CD14-positive monocyte (primary cell): ENCODE measurements around the gene DPYD. TPM values are rescaled to one million over a fixed set of nuclear protein-coding genes. Genes with fewer than 3 reads are reported as not detected.

ENCODE experiments used
- DNase-seq, 3 donors: peaks; one replicate each; pipeline ENCODE4 v3.0.0-alpha.2; 2011 to 2022
- H2AFZ ChIP-seq: 2 replicates; pipeline ENCODE4 v1.6.0; 2012; ENCODE audit warnings: mild to moderate bottlenecking, low read depth, low read length, inconsistent platforms; ENCODE audit not compliant: insufficient read depth, poor library complexity, severe bottlenecking
- H3K27ac ChIP-seq, 2 donors: 1 replicate in 1 of 2; 2 replicates in 1 of 2; pipeline ENCODE4 v1.5.1; 2012 to 2013; ENCODE audit warnings: low read length in 2 of 2, control low read depth in 1 of 2, inconsistent platforms in 1 of 2, low read depth in 1 of 2, mild to moderate bottlenecking in 1 of 2
- H3K27me3 ChIP-seq, 2 donors: one replicate each; pipeline versions ENCODE4 v1.6.0 to v1.6.1; 2011 to 2013; ENCODE audit warnings: low read length in 2 of 2; ENCODE audit not compliant: control insufficient read depth in 2 of 2, insufficient read depth in 2 of 2
- H3K36me3 ChIP-seq, 2 donors: replicated peaks in 1 of 2; 1 replicate in 1 of 2; 2 replicates in 1 of 2; pipeline versions ENCODE4 v1.5.1 to v1.6.1; 2012 to 2013; ENCODE audit warnings: low read length in 2 of 2, control low read depth in 1 of 2, inconsistent platforms in 1 of 2, mild to moderate bottlenecking in 1 of 2; ENCODE audit not compliant: insufficient read depth in 2 of 2, control insufficient read depth in 1 of 2
- H3K4me1 ChIP-seq, 2 donors: 1 replicate in 1 of 2; 2 replicates in 1 of 2; pipeline versions ENCODE4 v1.5.1 to v1.6.1; 2012 to 2013; ENCODE audit warnings: low read length in 2 of 2, control low read depth in 1 of 2, inconsistent platforms in 1 of 2, mild to moderate bottlenecking in 1 of 2, moderate library complexity in 1 of 2; ENCODE audit not compliant: insufficient read depth in 2 of 2, control insufficient read depth in 1 of 2
- H3K4me2 ChIP-seq: replicated peaks from 2 replicates; pipeline ENCODE3; 2012; ENCODE audit warnings: low read length, moderate library complexity, mild to moderate bottlenecking; ENCODE audit not compliant: poor library complexity, severe bottlenecking; ENCODE audit errors: extremely low read depth
- H3K4me3 ChIP-seq, 3 experiments: fragments of 200-600 bp in 1 of 3; sonication (generic) in 1 of 3; replicated peaks in 1 of 3; 1 replicate in 2 of 3; 2 replicates in 1 of 3; pipeline ENCODE4 v1.5.1; 2011 to 2013; ENCODE audit warnings: low read length in 3 of 3, mild to moderate bottlenecking in 3 of 3, control low read depth in 2 of 3, low read depth in 2 of 3, inconsistent platforms in 1 of 3, moderate library complexity in 1 of 3
- H3K79me2 ChIP-seq: 2 replicates; pipeline ENCODE4 v1.6.0; 2012; ENCODE audit warnings: mild to moderate bottlenecking, control low read depth, inconsistent platforms, low read length, moderate library complexity; ENCODE audit not compliant: insufficient read depth
- H3K9ac ChIP-seq: 2 replicates; pipeline ENCODE4 v1.6.0; 2017; ENCODE audit warnings: low read length, mild to moderate bottlenecking; ENCODE audit not compliant: insufficient read depth, poor library complexity, severe bottlenecking
- H3K9me3 ChIP-seq, 2 donors: replicated peaks in 1 of 2; 1 replicate in 1 of 2; 2 replicates in 1 of 2; pipeline versions ENCODE4 v1.5.1 to v1.6.1; 2012 to 2013; ENCODE audit warnings: low read length in 2 of 2, control low read depth in 1 of 2; ENCODE audit not compliant: control insufficient read depth in 1 of 2, insufficient read depth in 1 of 2
- H4K20me1 ChIP-seq: 2 replicates; pipeline ENCODE4 v1.6.0; 2012; ENCODE audit warnings: mild to moderate bottlenecking, low read length, control low read depth, moderate library complexity; ENCODE audit not compliant: insufficient read depth
- H3K27ac Mint-ChIP-seq, 7 donors: one replicate each; pipeline ENCODE4 v1.8.0; 2020; ENCODE audit warnings: mild to moderate bottlenecking in 7 of 7, mixed read lengths in 7 of 7, moderate library complexity in 6 of 7, inconsistent platforms in 2 of 7
- H3K27me3 Mint-ChIP-seq, 3 donors: one replicate each; pipeline ENCODE4 v1.8.0; 2021 to 2022; ENCODE audit warnings: low read depth in 3 of 3, mild to moderate bottlenecking in 3 of 3, mixed read lengths in 3 of 3, moderate library complexity in 3 of 3, inconsistent platforms in 1 of 3
- H3K36me3 Mint-ChIP-seq, 2 donors: one replicate each; pipeline ENCODE4 v1.8.0; 2020; ENCODE audit warnings: mixed read lengths in 2 of 2, inconsistent platforms in 1 of 2, mild to moderate bottlenecking in 1 of 2
- H3K4me1 Mint-ChIP-seq: one replicate; pipeline ENCODE4 v1.8.0; 2020; ENCODE audit warnings: mild to moderate bottlenecking, mixed read lengths
- H3K4me3 Mint-ChIP-seq, 2 donors: one replicate each; pipeline ENCODE4 v1.8.0; 2020; ENCODE audit warnings: mild to moderate bottlenecking in 2 of 2, mixed read lengths in 2 of 2, moderate library complexity in 1 of 2
- H3K9me3 Mint-ChIP-seq, 7 donors: one replicate each; pipeline ENCODE4 v1.8.0; 2020 to 2022; ENCODE audit warnings: mixed read lengths in 7 of 7, mild to moderate bottlenecking in 6 of 7, moderate library complexity in 6 of 7, inconsistent platforms in 2 of 7
- WGBS: methylation state at CpG from one replicate; pipeline ENCODE4 v1.1.5; 2013; ENCODE audit warnings: missing lambda C conversion rate; ENCODE audit not compliant: insufficient coverage; 5-methylcytosine and 5-hydroxymethylcytosine counted together
- intact Hi-C, 2 donors: fragments of 100-400 bp; cut with micrococcal nuclease; formaldehyde crosslinking; loops; one replicate each; pipeline versions ENCODE4 v1.15.0 to v1.15.1; 2023
- polyA plus RNA-seq, 3 donors: library from polyadenylated mRNA; depleted of rRNA in 1 of 3; unstranded in 2 of 3; stranded (reverse) in 1 of 3; fragments of 300-500 nt in 2 of 3; fragments of >200 nt in 1 of 3; fragmentation: Illumina TruSeq in 2 of 3; gene quantifications; 1 replicate in 2 of 3; 2 replicates in 1 of 3; pipeline ENCODE4 v1.2.3, GENCODE V29; 2012 to 2021
- TF ChIP-seq, protein P1 (sequence below): fragments of 200-600 bp; IDR thresholded peaks from one replicate; pipeline ENCODE4 v1.8.0; 2022; ENCODE audit warnings: antibody characterized with exemption, mild to moderate bottlenecking

The DPYD gene
- polyA plus RNA-seq, 3 donors = 87.6 to 171 (median 144) TPM

DNA sequence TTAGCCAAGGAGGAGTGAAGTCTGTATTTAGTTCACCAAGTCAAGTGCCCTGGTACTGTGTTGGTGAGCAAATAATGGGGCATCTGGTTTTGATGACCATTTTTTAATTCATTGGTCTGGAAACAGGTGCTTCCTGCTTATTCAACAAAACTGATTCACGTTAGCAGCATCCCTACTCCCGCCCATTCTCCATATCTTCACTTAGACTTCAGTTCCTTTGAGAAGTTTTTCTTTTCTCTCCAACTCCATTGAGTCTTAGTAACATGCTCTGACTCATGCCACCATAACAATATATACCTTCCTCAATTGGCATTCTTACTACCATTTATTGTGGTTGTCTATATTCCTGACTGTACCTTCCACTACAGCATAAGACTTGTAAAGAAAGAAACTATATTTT is 468.9 kb downstream of the DPYD start:
- Histone ChIP-seq H3K9me3 (no peaks in the 10 kb centered on the region), H3K79me2 (no peaks in the 10 kb centered on the region), H3K36me3 (peaks cover 20 to 39% of the 10 kb centered on the region in 2 donors), H3K4me1 (no peaks in the 10 kb centered on the region), H3K4me2 (no peak overlapping the region), H4K20me1 (peaks cover 74% of the 10 kb centered on the region), H3K9ac (no peak overlapping the region), H2AFZ (no peak overlapping the region), H3K4me3 (no peak overlapping the region), H3K27ac (peak overlapping the region in 1 of 2 donors; percentile 34), H3K27me3 (no peaks in the 10 kb centered on the region)
- H3K27ac Mint-ChIP-seq = peak overlapping the region in 3 of 7 donors; percentile 4 to 61 (median 26)
- H3K36me3 Mint-ChIP-seq = peaks cover 28 to 48% of the 10 kb centered on the region in 2 donors
- no peak overlapping the region for H3K4me3 Mint-ChIP-seq
- TF ChIP-seq, protein P1, sequence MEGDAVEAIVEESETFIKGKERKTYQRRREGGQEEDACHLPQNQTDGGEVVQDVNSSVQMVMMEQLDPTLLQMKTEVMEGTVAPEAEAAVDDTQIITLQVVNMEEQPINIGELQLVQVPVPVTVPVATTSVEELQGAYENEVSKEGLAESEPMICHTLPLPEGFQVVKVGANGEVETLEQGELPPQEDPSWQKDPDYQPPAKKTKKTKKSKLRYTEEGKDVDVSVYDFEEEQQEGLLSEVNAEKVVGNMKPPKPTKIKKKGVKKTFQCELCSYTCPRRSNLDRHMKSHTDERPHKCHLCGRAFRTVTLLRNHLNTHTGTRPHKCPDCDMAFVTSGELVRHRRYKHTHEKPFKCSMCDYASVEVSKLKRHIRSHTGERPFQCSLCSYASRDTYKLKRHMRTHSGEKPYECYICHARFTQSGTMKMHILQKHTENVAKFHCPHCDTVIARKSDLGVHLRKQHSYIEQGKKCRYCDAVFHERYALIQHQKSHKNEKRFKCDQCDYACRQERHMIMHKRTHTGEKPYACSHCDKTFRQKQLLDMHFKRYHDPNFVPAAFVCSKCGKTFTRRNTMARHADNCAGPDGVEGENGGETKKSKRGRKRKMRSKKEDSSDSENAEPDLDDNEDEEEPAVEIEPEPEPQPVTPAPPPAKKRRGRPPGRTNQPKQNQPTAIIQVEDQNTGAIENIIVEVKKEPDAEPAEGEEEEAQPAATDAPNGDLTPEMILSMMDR = no peak
- no peak for DNase-seq
- no peaks in the 10 kb centered on the region for H3K9me3 Mint-ChIP-seq
- WGBS = 100% methylated on average over 1 of the region's 2 CpGs
- no peaks in the 10 kb centered on the region for H3K27me3 Mint-ChIP-seq
- intact Hi-C loops = no loop called here
- peaks cover 13% of the 10 kb centered on the region for H3K4me1 Mint-ChIP-seq

DNA sequence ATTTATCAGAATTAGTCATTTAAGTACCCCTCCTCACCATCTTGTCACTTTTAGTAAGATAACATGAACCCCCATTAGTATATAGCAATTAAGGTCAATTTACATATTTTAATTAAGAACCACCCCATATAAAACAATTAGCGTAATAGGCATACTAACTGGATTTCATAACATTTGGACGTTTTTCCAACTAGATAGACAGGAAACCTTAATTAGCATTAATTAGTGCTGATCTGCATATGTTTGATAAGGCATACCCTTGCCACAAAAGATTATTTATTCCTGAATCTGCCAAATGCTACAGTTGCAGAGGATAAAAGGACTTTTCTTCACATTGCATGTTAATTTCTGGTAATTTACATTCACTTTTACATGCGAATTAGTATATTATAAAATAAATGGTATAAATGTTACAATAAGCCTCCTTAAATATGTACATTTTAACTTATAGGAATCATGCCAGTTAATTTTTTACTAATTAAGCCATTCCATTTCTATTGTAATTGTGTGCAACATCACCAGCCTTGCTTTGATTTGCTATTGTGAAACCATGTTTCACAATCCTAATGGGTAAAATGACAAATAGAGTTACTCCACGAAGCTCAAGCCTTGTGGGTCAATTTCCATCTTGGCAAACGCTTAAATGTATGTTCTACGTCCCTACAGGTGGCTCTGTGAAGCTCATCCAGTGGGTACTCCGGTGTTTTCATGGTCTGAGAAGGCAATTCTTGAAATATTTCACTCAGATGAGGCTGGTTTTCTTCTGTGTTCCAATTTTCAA is 469.6 kb downstream of the DPYD start:
- TF ChIP-seq, protein P1 = no peak
- H4K20me1 ChIP-seq = peaks cover 74% of the 10 kb centered on the region
- H3K4me1 Mint-ChIP-seq = peaks cover 13% of the 10 kb centered on the region
- no peaks in the 10 kb centered on the region for H3K79me2 ChIP-seq
- H3K9me3 ChIP-seq = no peaks in the 10 kb centered on the region
- no peaks in the 10 kb centered on the region for H3K4me1 ChIP-seq
- peak in 2 of 3 donors; percentile 2 to 5 for DNase-seq
- peak overlapping the region in 1 of 2 donors; percentile 34 for H3K27ac ChIP-seq
- intact Hi-C loops = no loop called here
- H3K4me3 Mint-ChIP-seq = no peak overlapping the region
- peak overlapping the region in 1 of 7 donors; percentile 26 for H3K27ac Mint-ChIP-seq
- WGBS = 40% methylated on average over 3 of the region's 7 CpGs
- H3K4me3 ChIP-seq = no peak overlapping the region
- no peak overlapping the region for H3K4me2 ChIP-seq
- H2AFZ ChIP-seq = no peak overlapping the region
- no peaks in the 10 kb centered on the region for H3K27me3 ChIP-seq
- peaks cover 26 to 42% of the 10 kb centered on the region in 2 donors for H3K36me3 ChIP-seq
- no peaks in the 10 kb centered on the region for H3K27me3 Mint-ChIP-seq
- no peaks in the 10 kb centered on the region for H3K9me3 Mint-ChIP-seq
- peaks cover 35 to 46% of the 10 kb centered on the region in 2 donors for H3K36me3 Mint-ChIP-seq
- no peak overlapping the region for H3K9ac ChIP-seq
